Right lobe of liver (tissue), 4 donors: ENCODE measurements around the gene VPS13C.

ENCODE experiments used
- CTCF ChIP-seq, 4 donors: fragments of 200-600 bp in 3 of 4; fragments of 450-650 bp in 1 of 4; IDR thresholded peaks; one replicate each; pipeline versions ENCODE4 v1.5.1 to v1.8.0; 2016 to 2022; ENCODE audit warnings: antibody characterized with exemption in 4 of 4, mild to moderate bottlenecking in 2 of 4
- POLR2A ChIP-seq: fragments of 450-650 bp; IDR thresholded peaks from one replicate; pipeline ENCODE4 v1.6.1; 2017; ENCODE audit warnings: antibody characterized with exemption, mild to moderate bottlenecking
- donor health status: DM: no; HTN: no; CAD: no.
- donor health status: DM: no; HTN: no; CAD: no.
- donor health status: DM: no; HTN: yes; CAD: no.

- TF ChIP-seq CTCF (IDR thresholded peaks at IDR 0.05) (no peak), POLR2A (no peak)
Measured at GRCh38 chr15:62047282-62047827, 12.9 kb downstream of the VPS13C start.
